ENCODE data around the gene GAL3ST3. TPM values are rescaled to one million over a fixed set of nuclear protein-coding genes. Genes with fewer than 3 reads are reported as not detected.

Gene GAL3ST3
- total and polyA plus RNA-seq, 2 of the 8 experiments (the other 6 are each of a cell fraction or from before 2014, with no cell fraction given): 21.1 to 21.4 TPM

- no peak overlapping the region for H4K5ac ChIP-seq (ENCODE audit: insufficient read length, low read depth, low read length)
- peaks cover 8% of the 10 kb centered on the region for H3K79me1 ChIP-seq (ENCODE audit: low read depth, low read length)
- peaks cover 0 to 21% (median 8%) of the 10 kb centered on the region in 4 experiments; a peak in 5 of 7 replicates for H3K4me1 ChIP-seq (replicated peaks in 1 of 4; ENCODE audit: control insufficient read depth in 3 of 4, insufficient read depth in 4 of 4, low read length in 3 of 4)
- H3K23ac ChIP-seq (ENCODE audit: insufficient read length): no peak overlapping the region
- no peak overlapping the region for H3K27ac ChIP-seq (ENCODE audit: low read depth, low read length)
- H3K36me3 ChIP-seq (ENCODE audit: control insufficient read depth in 2 of 4, insufficient read depth in 4 of 4, low read length in 3 of 4): peaks cover 0 to 10% (median 4%) of the 10 kb centered on the region in 4 experiments; a peak in 5 of 8 replicates
- H2BK15ac ChIP-seq (ENCODE audit: low read length): no peak overlapping the region
- no peak overlapping the region for H2AK5ac ChIP-seq (ENCODE audit: low read depth, low read length)
- H3K14ac ChIP-seq (ENCODE audit: insufficient read length): no peak overlapping the region
- H2BK120ac ChIP-seq (replicated peaks; ENCODE audit: low read depth, low read length): no peak overlapping the region
- no peak overlapping the region for H3K56ac ChIP-seq (replicated peaks; ENCODE audit: insufficient read length, low read depth, low read length)
- H3K27me3 ChIP-seq (replicated peaks in 1 of 4; ENCODE audit: control insufficient read depth in 3 of 4, extremely low read depth in 1 of 4, insufficient read depth in 3 of 4, low read length in 3 of 4): peaks cover 6 to 17% (median 14%) of the 10 kb centered on the region in 4 experiments
- TF ChIP-seq POLR2AphosphoS5 (IDR thresholded peaks at IDR 0.05; ENCODE audit: low read depth, low read length): peak; percentile 6; the same call in 1 of the 2 replicates
- TF ChIP-seq TEAD4 (IDR thresholded peaks at IDR 0.05; ENCODE audit: low read depth, low read length): no peak
- H3K9ac ChIP-seq (replicated peaks in 1 of 4; ENCODE audit: extremely low read depth in 1 of 4, low read depth in 3 of 4, low read length in 3 of 4): no peak overlapping the region
- peaks cover 2% of the 10 kb centered on the region; the same call in 1 of the 2 replicates for H3K23me2 ChIP-seq (ENCODE audit: low read depth, low read length)
- H2BK5ac ChIP-seq (ENCODE audit: low read depth, low read length): no peak overlapping the region; the same call in 1 of the 2 replicates
- ChIA-PET POLR2A (ENCODE audit: partially characterized antibody) (interaction anchor here (0.6 to 1.8 kb wide), 5 partner anchors 44 to 147 kb away, joined by 3 to 4 read pairs (median 4); partner anchors contain the start of gene MUS81), CTCF (ENCODE audit: partially characterized antibody) (interaction anchor here (0.7 to 3.1 kb wide), 4 partner anchors 15 to 106 kb away, joined by 3 to 15 read pairs (median 6); no protein-coding TSS in a partner anchor)
- FAIRE-seq: no peak
- H3K18ac ChIP-seq (ENCODE audit: extremely low read depth, low read length): no peak overlapping the region
- no peak for DNase-seq (ENCODE audit: low read depth in 1 of 2, low spot score in 2 of 2)
- no peak overlapping the region for H2BK20ac ChIP-seq (ENCODE audit: low read length)
- peaks cover 0 to 4% of the 10 kb centered on the region in 2 experiments for H4K20me1 ChIP-seq (replicated peaks in 1 of 2; ENCODE audit: control insufficient read depth in 1 of 2, insufficient read depth in 2 of 2, low read length in 2 of 2)
- peaks cover 0 to 9% of the 10 kb centered on the region in 2 experiments; a peak in 2 of 4 replicates for H3K79me2 ChIP-seq (ENCODE audit: control insufficient read depth in 1 of 2, insufficient read depth in 2 of 2, low read length in 2 of 2)
- 81% methylated on average over 5 of the region's 5 CpGs; no CpG with 5 or more reads in 1 of the 2 experiments for WGBS, 2 experiments (ENCODE audit: extremely low coverage in 1 of 2, insufficient coverage in 1 of 2, insufficient read length in 1 of 2, insufficient replicate concordance in 2 of 2, low coverage in 1 of 2, low lambda C conversion rate in 2 of 2, missing lambda C conversion rate in 1 of 2)
- no peak overlapping the region for H4K8ac ChIP-seq (ENCODE audit: extremely low read depth, insufficient read depth, low read length)
- peak overlapping the region; percentile 30 for H4K91ac ChIP-seq (replicated peaks; ENCODE audit: insufficient read length, low read length)
- H2AFZ ChIP-seq (ENCODE audit: low read length): no peak overlapping the region
- no peak overlapping the region for H3K4ac ChIP-seq (replicated peaks; ENCODE audit: insufficient read length, low read depth, low read length)
- peak overlapping the region; percentile 71; the same call in 1 of the 2 replicates for H2BK12ac ChIP-seq (ENCODE audit: low read depth, low read length)
- no peaks in the 10 kb centered on the region for H3K9me3 ChIP-seq (ENCODE audit: insufficient read depth in 2 of 2, low read depth in 1 of 2, low read length in 1 of 2)
- H3K4me2 ChIP-seq (ENCODE audit: insufficient read depth in 1 of 2, low read depth in 2 of 2, low read length in 2 of 2): no peak overlapping the region
- no peak overlapping the region; a peak in 1 of 8 replicates for H3K4me3 ChIP-seq (ENCODE audit: extremely low read depth in 1 of 4, insufficient read depth in 2 of 4, low read depth in 3 of 4, low read length in 4 of 4)
These were observed 41.7 kb downstream of the GAL3ST3 start for GRCh38 chr11:66007201-66007634.

Data from H1 (cell line).